ENCODE measurements around the gene TNIK.
"Not testable (repeated sequence)": the region's sequence is repeated elsewhere in the genome, so short reads cannot be mapped to it uniquely, and the experiment has no call there.

DNA sequence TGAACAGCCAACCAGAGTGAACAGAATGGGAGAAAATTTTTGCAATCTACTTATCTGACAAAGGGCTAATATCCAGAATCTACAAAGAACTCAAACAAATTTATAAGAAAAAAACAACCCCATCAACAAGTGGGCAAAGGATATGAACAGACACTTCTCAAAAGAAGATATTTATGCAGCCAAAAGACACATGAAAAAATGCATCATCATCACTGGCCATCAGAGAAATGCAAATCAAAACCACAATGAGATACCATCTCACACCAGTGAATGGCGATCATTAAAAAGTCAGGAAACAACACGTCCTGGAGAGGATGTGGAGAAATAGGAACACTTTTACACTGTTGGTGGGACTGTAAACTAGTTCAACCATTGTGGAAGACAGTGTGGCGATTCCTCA is 341.2 kb downstream of the TNIK start:
- TF ChIP-seq SMC3 (IDR thresholded peaks at IDR 0.05; ENCODE audit: low read depth, low read length); MXI1 (IDR thresholded peaks at IDR 0.05; ENCODE audit: borderline replicate concordance, low read depth, low read length); POLR2A (IDR thresholded peaks at IDR 0.05; ENCODE audit: low read depth, low read length); RFX5 (IDR thresholded peaks at IDR 0.05; ENCODE audit: low read depth, low read length); MAZ (IDR thresholded peaks at IDR 0.05; ENCODE audit: borderline replicate concordance, low read depth, low read length); CEBPB (IDR thresholded peaks at IDR 0.05; ENCODE audit: low read depth, low read length); BHLHE40 (IDR thresholded peaks at IDR 0.05; ENCODE audit: low read depth, low read length): not testable (repeated sequence)
- TF ChIP-seq, protein P1, sequence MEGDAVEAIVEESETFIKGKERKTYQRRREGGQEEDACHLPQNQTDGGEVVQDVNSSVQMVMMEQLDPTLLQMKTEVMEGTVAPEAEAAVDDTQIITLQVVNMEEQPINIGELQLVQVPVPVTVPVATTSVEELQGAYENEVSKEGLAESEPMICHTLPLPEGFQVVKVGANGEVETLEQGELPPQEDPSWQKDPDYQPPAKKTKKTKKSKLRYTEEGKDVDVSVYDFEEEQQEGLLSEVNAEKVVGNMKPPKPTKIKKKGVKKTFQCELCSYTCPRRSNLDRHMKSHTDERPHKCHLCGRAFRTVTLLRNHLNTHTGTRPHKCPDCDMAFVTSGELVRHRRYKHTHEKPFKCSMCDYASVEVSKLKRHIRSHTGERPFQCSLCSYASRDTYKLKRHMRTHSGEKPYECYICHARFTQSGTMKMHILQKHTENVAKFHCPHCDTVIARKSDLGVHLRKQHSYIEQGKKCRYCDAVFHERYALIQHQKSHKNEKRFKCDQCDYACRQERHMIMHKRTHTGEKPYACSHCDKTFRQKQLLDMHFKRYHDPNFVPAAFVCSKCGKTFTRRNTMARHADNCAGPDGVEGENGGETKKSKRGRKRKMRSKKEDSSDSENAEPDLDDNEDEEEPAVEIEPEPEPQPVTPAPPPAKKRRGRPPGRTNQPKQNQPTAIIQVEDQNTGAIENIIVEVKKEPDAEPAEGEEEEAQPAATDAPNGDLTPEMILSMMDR (conservative IDR thresholded peaks at IDR 0.05; ENCODE audit: low read depth, low read length): not testable (repeated sequence)
- TF ChIP-seq, protein P2, sequence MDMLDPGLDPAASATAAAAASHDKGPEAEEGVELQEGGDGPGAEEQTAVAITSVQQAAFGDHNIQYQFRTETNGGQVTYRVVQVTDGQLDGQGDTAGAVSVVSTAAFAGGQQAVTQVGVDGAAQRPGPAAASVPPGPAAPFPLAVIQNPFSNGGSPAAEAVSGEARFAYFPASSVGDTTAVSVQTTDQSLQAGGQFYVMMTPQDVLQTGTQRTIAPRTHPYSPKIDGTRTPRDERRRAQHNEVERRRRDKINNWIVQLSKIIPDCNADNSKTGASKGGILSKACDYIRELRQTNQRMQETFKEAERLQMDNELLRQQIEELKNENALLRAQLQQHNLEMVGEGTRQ (IDR thresholded peaks at IDR 0.05; ENCODE audit: low read depth, low read length): not testable (repeated sequence)

Measured in IMR-90 (cell line).